Measurements from ENCODE around the gene KLHL24. TPM values are rescaled to one million over a fixed set of nuclear protein-coding genes. Genes with fewer than 3 reads are reported as not detected.

KLHL24 gene
- total and polyA plus RNA-seq, 2 of the 13 experiments (the other 11 are each of a cell fraction or from before 2014, with no cell fraction given) = 6.9 to 15.7 TPM

GRCh38 chr3:183635431-183636220 is at the start of gene KLHL24 (continued):
- TF ChIP-seq ZFP91 (CRISPR knock-in tag; IDR thresholded peaks at IDR 0.05; ENCODE audit: borderline replicate concordance) (peak; percentile 5; the same call in 1 of the 2 replicates), SMARCC2 (IDR thresholded peaks at IDR 0.05) (no peak), KMT2B (CRISPR knock-in tag; IDR thresholded peaks at IDR 0.05) (peak; percentile 66; the same call in 1 of the 2 replicates), HCFC1 (IDR thresholded peaks at IDR 0.05; ENCODE audit: low read depth, low read length) (peak; percentile 88), MEF2D (CRISPR knock-in tag; IDR thresholded peaks at IDR 0.05) (peak; percentile 15; the same call in 1 of the 2 replicates), ZBTB2 (CRISPR knock-in tag; IDR thresholded peaks at IDR 0.05; ENCODE audit: low read depth) (no peak), ZNF746 (CRISPR knock-in tag; IDR thresholded peaks at IDR 0.05) (no peak), GABPB1 (CRISPR knock-in tag; IDR thresholded peaks at IDR 0.05) (peak; percentile 90), ZNF318 (CRISPR knock-in tag; IDR thresholded peaks at IDR 0.05) (no peak), ZNF333 (CRISPR knock-in tag; IDR thresholded peaks at IDR 0.05; ENCODE audit: borderline replicate concordance) (no peak), TAF1 (CRISPR knock-in tag; IDR thresholded peaks at IDR 0.05) (peak; percentile 72), HOMEZ (CRISPR knock-in tag; IDR thresholded peaks at IDR 0.05; ENCODE audit: low read depth) (peak; percentile 17; the same call in 1 of the 2 replicates), ZNF441 (CRISPR knock-in tag; IDR thresholded peaks at IDR 0.05; ENCODE audit: borderline replicate concordance) (0 out of 2 replicates have a peak, but pooled peaks have one; percentile 36), ATF4 (CRISPR knock-in tag; IDR thresholded peaks at IDR 0.05) (no peak)

All from HepG2 (cell line).